HG03460 (cell line): Measurements from ENCODE around the gene CNNM2.

Experiments used
- ATAC-seq: cut with Tn5 transposase; IDR thresholded peaks from one replicate; pipeline ENCODE4 v1.9.1; 2021; ENCODE audit not compliant: unreplicated experiment

Gene CNNM2

GRCh38 chr10:103067956-103068355, 149.9 kb downstream of the CNNM2 start:
- ATAC-seq = no peak

GRCh38 chr10:103069453-103070331, 151.6 kb downstream of the CNNM2 start:
- ATAC-seq = peak; percentile 59

- no peak for ATAC-seq
These were observed 154.2 kb downstream of the CNNM2 start for GRCh38 chr10:103072276-103072675.

GRCh38 chr10:103072891-103073290, 154.8 kb downstream of the CNNM2 start:
- ATAC-seq = no peak

GRCh38 chr10:103077020-103077419, 158.9 kb downstream of the CNNM2 start:
- no peak for ATAC-seq

- ATAC-seq = no peak
These were observed 159.6 kb downstream of the CNNM2 start for GRCh38 chr10:103077491-103078308.

- ATAC-seq = no peak
These were observed 160.2 kb downstream of the CNNM2 start for GRCh38 chr10:103078309-103078615.

- no peak for ATAC-seq
These were observed 160.6 kb downstream of the CNNM2 start for GRCh38 chr10:103078676-103079075.

- ATAC-seq = no peak
These were observed 161.0 kb downstream of the CNNM2 start for GRCh38 chr10:103079100-103079499.

GRCh38 chr10:103079946-103080345, 161.9 kb downstream of the CNNM2 start:
- ATAC-seq = no peak

- no peak for ATAC-seq
These were observed 162.9 kb downstream of the CNNM2 start for GRCh38 chr10:103080891-103081581.

- ATAC-seq = no peak
These were observed 164.6 kb downstream of the CNNM2 start for GRCh38 chr10:103082683-103083082.

GRCh38 chr10:103083266-103083976, 165.3 kb downstream of the CNNM2 start:
- ATAC-seq = no peak

GRCh38 chr10:103083977-103084320, 165.9 kb downstream of the CNNM2 start:
- ATAC-seq = no peak

GRCh38 chr10:103086261-103086660, 168.2 kb downstream of the CNNM2 start:
- ATAC-seq = no peak

- no peak for ATAC-seq
These were observed 168.7 kb downstream of the CNNM2 start for GRCh38 chr10:103086799-103087198.

GRCh38 chr10:103089493-103089892, 171.4 kb downstream of the CNNM2 start:
- no peak for ATAC-seq

GRCh38 chr10:103090911-103091310, 172.8 kb downstream of the CNNM2 start:
- no peak for ATAC-seq

GRCh38 chr10:103095005-103095404, 176.9 kb downstream of the CNNM2 start:
- ATAC-seq = no peak

GRCh38 chr10:103096130-103096529, 178.0 kb downstream of the CNNM2 start:
- no peak for ATAC-seq

GRCh38 chr10:103098240-103098639, 180.1 kb downstream of the CNNM2 start:
- no peak for ATAC-seq
